IMR-90 (cell line): ENCODE measurements around the gene TRIM41. TPM values are rescaled to one million over a fixed set of nuclear protein-coding genes. Genes with fewer than 3 reads are reported as not detected.
"Not testable (repeated sequence)": the region's sequence is repeated elsewhere in the genome, so short reads cannot be mapped to it uniquely, and the experiment has no call there.

Experiments
- ATAC-seq: fragments of 200-7000 bp; cut with Tn5 transposase; 2 replicates; pipeline ENCODE4 v1.9.1; 2020; ENCODE audit warnings: low read depth, mild to moderate bottlenecking, moderate library complexity
- BruUV-seq: library from RNA; stranded (reverse); fragments of 400-500 nt; replicated peaks from 2 replicates; lab custom pipeline; 2021; lab: Mats Ljungman, UMichigan
- CTCF ChIA-PET: fragments of 300-600 bp; formaldehyde crosslinking; extraction: SDS; loops from one replicate; lab custom pipeline; 2021; ENCODE audit warnings: antibody characterized with exemption; lab: Yijun Ruan, JAX
- POLR2A ChIA-PET: fragments of 300-600 bp; sonication (Branson Sonifier 250); formaldehyde crosslinking; loops from one replicate; lab custom pipeline; 2022; ENCODE audit warnings: antibody characterized with exemption; ENCODE audit not compliant: unreplicated experiment; lab: Charles Lee
- DNase-seq: peaks from one replicate; pipeline ENCODE4 v3.0.0; 2013
- H2AFZ ChIP-seq: replicated peaks from 2 replicates; pipeline ENCODE3; 2013; ENCODE audit warnings: low read length, mild to moderate bottlenecking; ENCODE audit not compliant: poor library complexity
- H2AK5ac ChIP-seq: 2 replicates; pipeline ENCODE4 v1.6.1; 2013; ENCODE audit warnings: low read depth, low read length, inconsistent platforms
- H2AK9ac ChIP-seq: replicated peaks from 2 replicates; pipeline ENCODE3; 2013; ENCODE audit warnings: mild to moderate bottlenecking, low read depth, low read length, moderate library complexity; ENCODE audit not compliant: poor library complexity
- H2BK120ac ChIP-seq: 2 replicates; pipeline ENCODE4 v1.6.1; 2013; ENCODE audit warnings: low read depth, low read length, inconsistent platforms
- H2BK15ac ChIP-seq: 3 replicates; pipeline ENCODE4 v1.6.1; 2013; ENCODE audit warnings: low read depth, low read length, inconsistent platforms
- H2BK20ac ChIP-seq: 2 replicates; pipeline ENCODE4 v1.6.1; 2013; ENCODE audit warnings: low read depth, mild to moderate bottlenecking, inconsistent platforms, low read length, moderate library complexity
- H2BK5ac ChIP-seq: 2 replicates; pipeline ENCODE4 v1.6.1; 2013; ENCODE audit warnings: mild to moderate bottlenecking, low read depth, low read length, inconsistent platforms; ENCODE audit not compliant: poor library complexity, severe bottlenecking
- H3K14ac ChIP-seq: replicated peaks from 2 replicates; pipeline ENCODE4 v1.6.1; 2013; ENCODE audit warnings: low read depth, low read length, inconsistent platforms
- H3K18ac ChIP-seq: 2 replicates; pipeline ENCODE4 v1.6.1; 2013; ENCODE audit warnings: low read depth, low read length, control low read depth
- H3K23ac ChIP-seq: 2 replicates; pipeline ENCODE4 v1.6.1; 2013; ENCODE audit warnings: low read depth, low read length, inconsistent platforms
- H3K27ac ChIP-seq: 2 replicates; pipeline ENCODE4 v1.5.1; 2013; ENCODE audit warnings: mild to moderate bottlenecking, control low read depth, low read length; ENCODE audit not compliant: insufficient read depth
- H3K27me3 ChIP-seq: 2 replicates; pipeline ENCODE4 v1.6.1; 2013; ENCODE audit warnings: low read length; ENCODE audit not compliant: control insufficient read depth, insufficient read depth
- H3K36me3 ChIP-seq: 2 replicates; pipeline ENCODE4 v1.6.1; 2013; ENCODE audit warnings: low read length, mixed read lengths; ENCODE audit not compliant: control insufficient read depth, insufficient read depth
- H3K4ac ChIP-seq: 2 replicates; pipeline ENCODE4 v1.6.1; 2013; ENCODE audit warnings: low read depth, low read length, inconsistent platforms
- H3K4me1 ChIP-seq: 2 replicates; pipeline ENCODE4 v1.6.1; 2013; ENCODE audit warnings: low read length, mixed read lengths; ENCODE audit not compliant: control insufficient read depth, insufficient read depth
- H3K4me2 ChIP-seq: 2 replicates; pipeline ENCODE4 v1.6.1; 2013; ENCODE audit warnings: low read depth, mild to moderate bottlenecking, control low read depth, low read length, moderate library complexity
- H3K4me3 ChIP-seq: 2 replicates; pipeline ENCODE4 v1.5.1; 2013; ENCODE audit warnings: low read depth, mild to moderate bottlenecking, control low read depth, low read length, moderate library complexity; ENCODE audit not compliant: insufficient read depth
- H3K56ac ChIP-seq: 2 replicates; pipeline ENCODE4 v1.6.1; 2013; ENCODE audit warnings: low read length, inconsistent platforms; ENCODE audit not compliant: insufficient read depth; ENCODE audit errors: extremely low read depth
- H3K79me1 ChIP-seq, 2 experiments: 2 replicates each; pipeline ENCODE4 v1.6.1; 2013; ENCODE audit warnings: low read length in 2 of 2, inconsistent platforms in 1 of 2, low read depth in 1 of 2
- H3K9ac ChIP-seq: 2 replicates; pipeline ENCODE4 v1.6.1; 2013; ENCODE audit warnings: low read depth, low read length, control low read depth
- H3K9me1 ChIP-seq: 2 replicates; pipeline ENCODE4 v1.6.1; 2013; ENCODE audit warnings: low read length, inconsistent platforms; ENCODE audit not compliant: insufficient read depth
- H3K9me3 ChIP-seq: 2 replicates; pipeline ENCODE4 v1.6.1; 2013; ENCODE audit warnings: low read length; ENCODE audit not compliant: control insufficient read depth, insufficient read depth
- H4K20me1 ChIP-seq: 2 replicates; pipeline ENCODE4 v1.6.1; 2013; ENCODE audit warnings: low read length, inconsistent platforms; ENCODE audit not compliant: insufficient read depth
- H4K5ac ChIP-seq: 2 replicates; pipeline ENCODE4 v1.6.1; 2013; ENCODE audit warnings: mild to moderate bottlenecking, low read depth, low read length, control low read depth
- H4K8ac ChIP-seq, 2 experiments: 2 replicates each; pipeline ENCODE4 v1.6.1; 2013; ENCODE audit warnings: low read depth in 2 of 2, low read length in 2 of 2, control low read depth in 1 of 2, inconsistent platforms in 1 of 2
- H4K91ac ChIP-seq: 2 replicates; pipeline ENCODE4 v1.6.1; 2013; ENCODE audit warnings: low read depth, low read length, inconsistent platforms; ENCODE audit not compliant: insufficient read depth
- WGBS, 2 experiments: methylation state at CpG; one replicate each; pipeline versions ENCODE4 v1.1.5 to v1.1.7; 2013; ENCODE audit warnings: missing lambda C conversion rate in 2 of 2; ENCODE audit not compliant: insufficient read length in 1 of 2; ENCODE audit errors: extremely low coverage in 2 of 2; 5-methylcytosine and 5-hydroxymethylcytosine counted together
- dilution Hi-C: fragments of 300-500 bp; cut with HindIII; formaldehyde crosslinking; loops from one replicate; pipeline ENCODE4 v1.14.3; 2018; ENCODE audit warnings: low sequenced_read_pairs; ENCODE audit not compliant: unreplicated experiment
- in situ Hi-C: fragments of 300-500 bp; cut with MboI; formaldehyde crosslinking; loops from 3 replicates; pipeline ENCODE4 v1.14.3; 2019; ENCODE audit warnings: low sequenced_read_pairs, inconsistent platforms, mixed read lengths
- intact Hi-C: fragments of 100-400 bp; cut with micrococcal nuclease; formaldehyde crosslinking; loops from 2 replicates; pipeline ENCODE4 v1.10.0; 2022
- polyA plus RNA-seq, 3 experiments: library from polyadenylated mRNA; depleted of rRNA; stranded (reverse); fragments of >200 nt; gene quantifications; 2 replicates each; pipeline ENCODE4 v1.2.3, GENCODE V29; 2012; ENCODE audit warnings: low replicate concordance in 1 of 3
- total RNA-seq: library from RNA; depleted of rRNA; stranded (reverse); fragments of >200 nt; gene quantifications from 2 replicates; pipeline ENCODE4 v1.2.3, GENCODE V29; 2012

Gene TRIM41
- total and polyA plus RNA-seq, 2 of the 4 experiments (the other 2 are of a cell fraction): 5.9 to 15.7 TPM

GRCh38 chr5:181273433-181273744 lies 50.3 kb downstream of the TRIM41 start:
- H2BK120ac ChIP-seq, H2AK9ac ChIP-seq, H2BK5ac ChIP-seq, CTCF ChIA-PET, intact Hi-C loops, H3K56ac ChIP-seq, in situ Hi-C loops, H3K36me3 ChIP-seq, H3K9ac ChIP-seq, H3K9me3 ChIP-seq, H3K27me3 ChIP-seq, H3K4me1 ChIP-seq, dilution Hi-C loops, H3K27ac ChIP-seq, H2AFZ ChIP-seq, H4K20me1 ChIP-seq, H2BK15ac ChIP-seq, POLR2A ChIA-PET, H3K23ac ChIP-seq, DNase-seq, H3K79me1 ChIP-seq, H3K4ac ChIP-seq, H3K14ac ChIP-seq, H3K9me1 ChIP-seq, H2BK20ac ChIP-seq, H3K4me2 ChIP-seq, BruUV-seq, ATAC-seq, H4K91ac ChIP-seq, H4K5ac ChIP-seq, H3K18ac ChIP-seq, H2AK5ac ChIP-seq, H3K4me3 ChIP-seq, H4K8ac ChIP-seq: not testable (repeated sequence)
- WGBS, 2 experiments: 44% methylated on average over 11 of the region's 28 CpGs; no CpG with 5 or more reads in 1 of the 2 experiments
